ENCODE data around the gene SEPTIN7. TPM values are rescaled to one million over a fixed set of nuclear protein-coding genes. Genes with fewer than 3 reads are reported as not detected.
"Not testable (repeated sequence)": the region's sequence is repeated elsewhere in the genome, so short reads cannot be mapped to it uniquely, and the experiment has no call there.

The SEPTIN7 gene
- total RNA-seq, 1 experiment from 2014 or later = 187 TPM

- no peaks in the 10 kb centered on the region for H3K27me3 Mint-ChIP-seq (ENCODE audit: insufficient read depth, unreplicated experiment)
- TF ChIP-seq CTCF (IDR thresholded peaks at IDR 0.05; ENCODE audit: unreplicated experiment) = no peak
- H3K9me3 Mint-ChIP-seq (ENCODE audit: unreplicated experiment) = no peaks in the 10 kb centered on the region
- H3K4me3 Mint-ChIP-seq (ENCODE audit: unreplicated experiment) = no peak overlapping the region
- H3K4me1 Mint-ChIP-seq (ENCODE audit: insufficient read depth, unreplicated experiment) = no peaks in the 10 kb centered on the region
- DNase-seq (ENCODE audit: unreplicated experiment) = no peak
- POLR2A ChIA-PET = no interaction called here
- CTCF ChIA-PET = interaction anchor here (1.0 kb wide), 1 partner anchor 152 kb away, joined by 3 read pairs; no protein-coding TSS in a partner anchor
- no peak overlapping the region for H3K27ac Mint-ChIP-seq (ENCODE audit: low read depth, unreplicated experiment)
- no TSS peak for BruUV-seq (replicated peaks)
- no peaks in the 10 kb centered on the region for H3K36me3 Mint-ChIP-seq (ENCODE audit: insufficient read depth, unreplicated experiment)
- intact Hi-C loops (cut with micrococcal nuclease) = no loop called here
Observed at GRCh38 chr7:35754741-35755140, 46.1 kb upstream of the SEPTIN7 start.

- CTCF ChIA-PET = interaction anchor here (0.6 to 0.8 kb wide), 2 partner anchors 10 to 47 kb away, joined by 3 read pairs; no protein-coding TSS in a partner anchor
- POLR2A ChIA-PET = interaction anchor here (0.7 kb wide), 1 partner anchor 10 kb away, joined by 5 read pairs; no protein-coding TSS in a partner anchor
- no TSS peak for BruUV-seq (replicated peaks)
- H3K36me3 Mint-ChIP-seq (ENCODE audit: insufficient read depth, unreplicated experiment) = no peaks in the 10 kb centered on the region
- no peak overlapping the region for H3K4me3 Mint-ChIP-seq (ENCODE audit: unreplicated experiment)
- H3K9me3 Mint-ChIP-seq (ENCODE audit: unreplicated experiment) = no peaks in the 10 kb centered on the region
- no peak overlapping the region for H3K27ac Mint-ChIP-seq (ENCODE audit: low read depth, unreplicated experiment)
- TF ChIP-seq CTCF (IDR thresholded peaks at IDR 0.05; ENCODE audit: unreplicated experiment) = no peak
- no peak for DNase-seq (ENCODE audit: unreplicated experiment)
- H3K27me3 Mint-ChIP-seq (ENCODE audit: insufficient read depth, unreplicated experiment) = no peaks in the 10 kb centered on the region
- intact Hi-C loops (cut with micrococcal nuclease) = no loop called here
- H3K4me1 Mint-ChIP-seq (ENCODE audit: insufficient read depth, unreplicated experiment) = no peaks in the 10 kb centered on the region
Observed at GRCh38 chr7:35755711-35756110, 45.1 kb upstream of the SEPTIN7 start.

- H3K4me3 Mint-ChIP-seq (ENCODE audit: unreplicated experiment); H3K27me3 Mint-ChIP-seq (ENCODE audit: insufficient read depth, unreplicated experiment); H3K4me1 Mint-ChIP-seq (ENCODE audit: insufficient read depth, unreplicated experiment); H3K27ac Mint-ChIP-seq (ENCODE audit: low read depth, unreplicated experiment); intact Hi-C loops (cut with micrococcal nuclease); H3K9me3 Mint-ChIP-seq (ENCODE audit: unreplicated experiment); BruUV-seq (replicated peaks); H3K36me3 Mint-ChIP-seq (ENCODE audit: insufficient read depth, unreplicated experiment); DNase-seq (ENCODE audit: unreplicated experiment): not testable (repeated sequence)
- CTCF ChIA-PET = interaction anchor here (0.6 kb wide), 1 partner anchor 48 kb away, joined by 3 read pairs; no protein-coding TSS in a partner anchor
- POLR2A ChIA-PET = interaction anchor here (0.7 kb wide), 1 partner anchor 9 kb away, joined by 5 read pairs; no protein-coding TSS in a partner anchor
Observed at GRCh38 chr7:35756453-35756852, 44.4 kb upstream of the SEPTIN7 start.

GRCh38 chr7:35757574-35757973, 43.3 kb upstream of the SEPTIN7 start:
- H3K9me3 Mint-ChIP-seq (ENCODE audit: unreplicated experiment) = no peaks in the 10 kb centered on the region
- ChIA-PET CTCF (interaction anchor here (0.6 kb wide), 3 partner anchors 31 to 1011 kb away, joined by 3 to 5 read pairs (median 4); no protein-coding TSS in a partner anchor), POLR2A (interaction anchor here (0.6 kb wide), 2 partner anchors 18 to 23 kb away, joined by 3 read pairs; no protein-coding TSS in a partner anchor)
- no peaks in the 10 kb centered on the region for H3K4me1 Mint-ChIP-seq (ENCODE audit: insufficient read depth, unreplicated experiment)
- no peaks in the 10 kb centered on the region for H3K27me3 Mint-ChIP-seq (ENCODE audit: insufficient read depth, unreplicated experiment)
- DNase-seq (ENCODE audit: unreplicated experiment) = no peak
- no peak for TF ChIP-seq CTCF (IDR thresholded peaks at IDR 0.05; ENCODE audit: unreplicated experiment)
- no peaks in the 10 kb centered on the region for H3K36me3 Mint-ChIP-seq (ENCODE audit: insufficient read depth, unreplicated experiment)
- H3K27ac Mint-ChIP-seq (ENCODE audit: low read depth, unreplicated experiment) = no peak overlapping the region
- intact Hi-C loops (cut with micrococcal nuclease) = no loop called here
- H3K4me3 Mint-ChIP-seq (ENCODE audit: unreplicated experiment) = no peak overlapping the region
- BruUV-seq (replicated peaks) = no TSS peak

All from MCF 10A (cell line).